Measurements from ENCODE around the gene ARCN1.

DNA sequence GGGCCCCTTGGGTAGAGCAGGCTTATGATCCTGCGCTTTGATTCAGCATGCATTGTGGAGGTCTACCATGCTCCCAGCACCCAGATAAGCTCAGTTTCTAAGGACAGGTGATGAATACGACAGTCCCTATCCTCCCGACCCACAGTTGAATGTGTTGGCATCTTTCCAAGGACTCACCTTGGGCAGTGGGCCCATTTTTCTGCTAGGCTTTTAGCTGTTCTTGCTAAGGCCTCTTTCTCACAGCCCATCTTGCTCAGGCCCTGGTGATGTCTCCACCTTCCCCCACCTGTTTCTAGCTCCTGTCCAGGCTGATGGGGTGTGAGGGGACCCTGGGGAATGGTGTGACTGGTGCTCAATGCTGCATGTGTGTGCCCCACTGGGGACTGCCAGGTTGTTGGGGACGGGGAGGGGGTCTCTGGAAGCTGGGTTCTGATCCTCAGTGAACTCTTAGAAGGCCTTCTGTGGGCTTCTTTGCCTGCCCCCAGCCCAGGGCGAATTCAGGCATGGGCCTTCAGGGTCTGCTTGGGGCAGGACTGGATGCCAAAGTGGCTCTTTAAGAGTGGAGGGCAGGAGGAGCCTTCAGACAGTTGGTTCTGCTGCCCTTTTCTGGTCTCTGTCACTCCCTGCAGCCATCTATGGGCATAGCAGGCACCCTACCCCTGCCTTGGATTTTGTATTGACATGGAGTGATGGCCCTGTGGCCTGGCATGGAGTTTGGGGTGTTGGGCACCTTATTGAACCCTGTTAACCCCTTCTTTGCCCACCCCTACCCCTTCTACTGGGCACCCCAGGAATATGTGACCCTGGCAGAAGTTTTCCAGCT, 68.3 kb downstream of the ARCN1 start:
- TF ChIP-seq POLR2A (IDR thresholded peaks at IDR 0.05; ENCODE audit: low read depth, low read length), result no peak
- no peak for TF ChIP-seq RFX5 (IDR thresholded peaks at IDR 0.05; ENCODE audit: low read depth, low read length)
- no peak for TF ChIP-seq CTCF (conservative IDR thresholded peaks at IDR 0.05; ENCODE audit: low read depth, low read length)
- no peak for TF ChIP-seq FOS (IDR thresholded peaks at IDR 0.05; ENCODE audit: low read depth, low read length)
- no peak for TF ChIP-seq MXI1 (IDR thresholded peaks at IDR 0.05; ENCODE audit: borderline replicate concordance, low read depth, low read length)
- TF ChIP-seq ELK1 (IDR thresholded peaks at IDR 0.05; ENCODE audit: borderline replicate concordance, low read depth, low read length), result no peak

All from IMR-90 (cell line).